ENCODE data around the gene FAF1. TPM values are rescaled to one million over a fixed set of nuclear protein-coding genes. Genes with fewer than 3 reads are reported as not detected.

FAF1 gene
- total and polyA plus RNA-seq, 4 donors: 27.2 to 51.6 (median 37.1) TPM

- Histone ChIP-seq H3K9me3 (ENCODE audit: control insufficient read depth in 4 of 4, insufficient read depth in 3 of 4, low read length in 3 of 4) (no peaks in the 10 kb centered on the region), H3K36me3 (ENCODE audit: control insufficient read depth in 4 of 4, insufficient read depth in 4 of 4, low read length in 4 of 4) (no peaks in the 10 kb centered on the region), H3K4me3 (no peak overlapping the region), H3K4me1 (ENCODE audit: control insufficient read depth in 5 of 5, insufficient read depth in 5 of 5, low read length in 5 of 5) (peaks cover 0 to 3% (median 0%) of the 10 kb centered on the region in 5 donors), H3K27me3 (ENCODE audit: control insufficient read depth in 3 of 3, insufficient read depth in 3 of 3, low read length in 2 of 3) (no peaks in the 10 kb centered on the region), H3K9ac (ENCODE audit: insufficient read depth in 1 of 2, low read length in 2 of 2) (no peak overlapping the region), H3K27ac (ENCODE audit: low read depth in 1 of 2, low read length in 1 of 2) (no peak overlapping the region)
- TF ChIP-seq, protein P1, sequence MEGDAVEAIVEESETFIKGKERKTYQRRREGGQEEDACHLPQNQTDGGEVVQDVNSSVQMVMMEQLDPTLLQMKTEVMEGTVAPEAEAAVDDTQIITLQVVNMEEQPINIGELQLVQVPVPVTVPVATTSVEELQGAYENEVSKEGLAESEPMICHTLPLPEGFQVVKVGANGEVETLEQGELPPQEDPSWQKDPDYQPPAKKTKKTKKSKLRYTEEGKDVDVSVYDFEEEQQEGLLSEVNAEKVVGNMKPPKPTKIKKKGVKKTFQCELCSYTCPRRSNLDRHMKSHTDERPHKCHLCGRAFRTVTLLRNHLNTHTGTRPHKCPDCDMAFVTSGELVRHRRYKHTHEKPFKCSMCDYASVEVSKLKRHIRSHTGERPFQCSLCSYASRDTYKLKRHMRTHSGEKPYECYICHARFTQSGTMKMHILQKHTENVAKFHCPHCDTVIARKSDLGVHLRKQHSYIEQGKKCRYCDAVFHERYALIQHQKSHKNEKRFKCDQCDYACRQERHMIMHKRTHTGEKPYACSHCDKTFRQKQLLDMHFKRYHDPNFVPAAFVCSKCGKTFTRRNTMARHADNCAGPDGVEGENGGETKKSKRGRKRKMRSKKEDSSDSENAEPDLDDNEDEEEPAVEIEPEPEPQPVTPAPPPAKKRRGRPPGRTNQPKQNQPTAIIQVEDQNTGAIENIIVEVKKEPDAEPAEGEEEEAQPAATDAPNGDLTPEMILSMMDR (IDR thresholded peaks at IDR 0.05; ENCODE audit: control extremely low read depth, extremely low read depth): no peak
- DNase-seq (no peak), ATAC-seq (ENCODE audit: insufficient read depth, low FRiP score) (no peak)
- 88 to 93% methylated on average over 4 of the region's 4 CpGs for WGBS, 2 donors
Measured at GRCh38 chr1:50699795-50700194, 260.3 kb downstream of the FAF1 start.

DNA sequence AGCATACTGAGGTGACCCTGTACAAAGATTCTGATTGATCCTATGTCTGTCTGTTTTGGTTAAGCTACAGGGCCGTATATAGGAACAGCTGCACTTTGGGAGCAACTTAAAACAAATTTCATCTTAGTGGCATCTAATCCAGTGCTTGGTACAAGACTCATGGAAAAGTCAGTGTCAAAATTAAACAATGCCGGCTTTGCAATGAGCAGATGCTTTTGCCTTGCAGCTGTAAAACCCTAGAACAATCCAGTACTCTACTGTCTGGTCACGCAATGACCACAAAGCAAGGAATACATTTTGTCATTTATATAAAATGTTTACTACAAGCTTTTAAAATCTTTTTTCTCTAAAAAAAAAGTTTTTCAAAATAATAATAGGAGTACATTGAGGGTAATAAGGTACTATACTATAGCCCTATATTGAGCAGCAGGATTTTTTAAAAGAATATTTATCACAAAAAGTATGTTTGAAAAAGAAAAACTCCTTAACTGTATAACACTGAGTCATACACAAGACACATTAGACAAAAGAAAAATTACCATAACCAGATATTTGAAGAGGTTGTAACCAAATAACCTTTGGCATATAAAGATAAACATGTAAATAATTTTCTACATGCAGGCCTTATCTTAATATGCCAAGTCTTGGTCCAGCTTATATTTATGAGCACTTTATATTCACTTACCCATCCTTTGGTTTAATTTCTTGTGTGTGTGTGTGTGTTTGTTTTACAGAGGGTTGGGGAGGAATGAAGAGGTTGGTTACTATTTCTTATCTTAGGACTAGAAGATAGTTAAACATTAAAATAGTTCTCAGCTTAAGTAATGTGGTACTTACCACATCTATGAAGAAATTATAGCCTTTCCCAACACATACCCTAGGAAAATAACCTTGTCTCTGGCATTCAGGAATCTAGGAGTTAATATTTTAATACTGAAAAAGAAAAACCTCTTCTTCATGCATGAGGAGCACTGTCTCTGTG, 262.3 kb downstream of the FAF1 start:
- ATAC-seq (ENCODE audit: insufficient read depth, low FRiP score) (peak; percentile 62), DNase-seq (no peak)
- 90 to 94% methylated on average over 3 of the region's 3 CpGs for WGBS, 2 donors
- Histone ChIP-seq H3K4me1 (ENCODE audit: control insufficient read depth in 5 of 5, insufficient read depth in 5 of 5, low read length in 5 of 5) (peaks cover 0 to 3% (median 0%) of the 10 kb centered on the region in 5 donors), H3K4me3 (no peak overlapping the region), H3K27me3 (ENCODE audit: control insufficient read depth in 3 of 3, insufficient read depth in 3 of 3, low read length in 2 of 3) (no peaks in the 10 kb centered on the region), H3K9me3 (ENCODE audit: control insufficient read depth in 4 of 4, insufficient read depth in 3 of 4, low read length in 3 of 4) (no peaks in the 10 kb centered on the region), H3K27ac (ENCODE audit: low read depth in 1 of 2, low read length in 1 of 2) (no peak overlapping the region), H3K36me3 (ENCODE audit: control insufficient read depth in 4 of 4, insufficient read depth in 4 of 4, low read length in 4 of 4) (no peaks in the 10 kb centered on the region), H3K9ac (ENCODE audit: insufficient read depth in 1 of 2, low read length in 2 of 2) (no peak overlapping the region)
- TF ChIP-seq, protein P1 (IDR thresholded peaks at IDR 0.05; ENCODE audit: control extremely low read depth, extremely low read depth): no peak

GRCh38 chr1:50693829-50694228, 266.2 kb downstream of the FAF1 start:
- no peak overlapping the region for H3K27ac ChIP-seq (ENCODE audit: low read depth in 1 of 2, low read length in 1 of 2)
- no peak overlapping the region for H3K4me3 ChIP-seq
- whole genome bisulfite sequencing, 2 donors: 88 to 95% methylated on average over 2 of the region's 2 CpGs

More at GRCh38 chr1:50693829-50694228, 266.2 kb downstream of the FAF1 start:
- TF ChIP-seq, protein P1 (IDR thresholded peaks at IDR 0.05; ENCODE audit: control extremely low read depth, extremely low read depth): no peak
- Histone ChIP-seq H3K36me3 (ENCODE audit: control insufficient read depth in 4 of 4, insufficient read depth in 4 of 4, low read length in 4 of 4) (peaks cover 0 to 4% (median under 1%) of the 10 kb centered on the region in 4 donors), H3K9me3 (ENCODE audit: control insufficient read depth in 4 of 4, insufficient read depth in 3 of 4, low read length in 3 of 4) (no peaks in the 10 kb centered on the region), H3K27me3 (ENCODE audit: control insufficient read depth in 3 of 3, insufficient read depth in 3 of 3, low read length in 2 of 3) (no peaks in the 10 kb centered on the region), H3K9ac (ENCODE audit: insufficient read depth in 1 of 2, low read length in 2 of 2) (no peak overlapping the region), H3K4me1 (ENCODE audit: control insufficient read depth in 5 of 5, insufficient read depth in 5 of 5, low read length in 5 of 5) (peaks cover 0 to 3% (median 0%) of the 10 kb centered on the region in 5 donors)
- ATAC-seq (ENCODE audit: insufficient read depth, low FRiP score) (no peak), DNase-seq (no peak)
